Bronchial epithelial cell (primary cell): ENCODE measurements around the gene NHLH1. TPM values are rescaled to one million over a fixed set of nuclear protein-coding genes. Genes with fewer than 3 reads are reported as not detected.

Experiments used
- DNase-seq: peaks from one replicate; pipeline ENCODE4 v3.0.0-alpha.2; 2010; ENCODE audit warnings: low read depth
- FAIRE-seq: peaks from 2 replicates; lab custom pipeline; 2011; peaks lifted over from hg19 to GRCh38; lab: Jason Lieb, UNC
- H3K27me3 ChIP-seq: 2 replicates; pipeline ENCODE4 v1.5.1; 2011; ENCODE audit warnings: low read length; ENCODE audit not compliant: control insufficient read depth, insufficient read depth
- H3K36me3 ChIP-seq: 2 replicates; pipeline ENCODE4 v1.5.1; 2011; ENCODE audit warnings: low read length; ENCODE audit not compliant: control insufficient read depth, insufficient read depth
- H3K4me3 ChIP-seq: 2 replicates; pipeline ENCODE4 v1.5.1; 2011; ENCODE audit warnings: mild to moderate bottlenecking, low read depth, low read length, control low read depth
- CTCF ChIP-seq: IDR thresholded peaks from 2 replicates; pipeline ENCODE4 v1.5.1; 2011; ENCODE audit warnings: mild to moderate bottlenecking, moderate library complexity, low read length, control low read depth, inconsistent platforms; ENCODE audit not compliant: insufficient read depth, severe bottlenecking
- total RNA-seq: library from RNA; depleted of rRNA; stranded (reverse); fragments of >200 nt; gene quantifications from 2 replicates; pipeline ENCODE4 v1.2.1, GENCODE V29; 2014

Gene NHLH1
- total RNA-seq, result not detected in 2 replicates

GRCh38 chr1:160366731-160367515, at the start of gene NHLH1:
Gene NHLH1 (plus strand): TSS chr1:160367071. CDS start chr1:160370732, 3,661 bp downstream.
- no peak within 1 kb of the TSS for H3K4me3 ChIP-seq
- FAIRE-seq (no peak), DNase-seq (no peak)
- no peak for TF ChIP-seq CTCF
- H3K36me3 ChIP-seq, result no peaks in the 10 kb centered on the region
- no peaks in the 10 kb centered on the region for H3K27me3 ChIP-seq

GRCh38 chr1:160322831-160323230, 44.0 kb upstream of the NHLH1 start:
- no peak for TF ChIP-seq CTCF
- Histone ChIP-seq H3K27me3 (no peaks in the 10 kb centered on the region), H3K4me3 (no peak overlapping the region), H3K36me3 (peaks cover 6% of the 10 kb centered on the region)
- FAIRE-seq, result no peak
- DNase-seq, result no peak

- no peak for TF ChIP-seq CTCF
- Histone ChIP-seq H3K4me3 (no peak overlapping the region), H3K27me3 (no peaks in the 10 kb centered on the region), H3K36me3 (peaks cover 14% of the 10 kb centered on the region)
- FAIRE-seq, result no peak
- DNase-seq, result no peak
Measured at GRCh38 chr1:160325252-160325651, 41.6 kb upstream of the NHLH1 start.

- DNase-seq (no peak), FAIRE-seq (no peak)
- Histone ChIP-seq H3K36me3 (peaks cover 15% of the 10 kb centered on the region), H3K4me3 (no peak overlapping the region), H3K27me3 (no peaks in the 10 kb centered on the region)
- no peak for TF ChIP-seq CTCF
Measured at GRCh38 chr1:160326418-160326817, 40.5 kb upstream of the NHLH1 start.

GRCh38 chr1:160328184-160328583, 38.7 kb upstream of the NHLH1 start:
- no peak for FAIRE-seq
- H3K27me3 ChIP-seq, result no peaks in the 10 kb centered on the region
- no peak overlapping the region for H3K4me3 ChIP-seq
- peaks cover 17% of the 10 kb centered on the region for H3K36me3 ChIP-seq
- TF ChIP-seq CTCF, result no peak
- no peak for DNase-seq
